Astrocyte of the cerebellum (primary cell): ENCODE results near the gene PRSS33.
A peak's percentile ranks its signal among the peaks of the same experiment; 100 is the strongest.

Experiments used
- DNase-seq: peaks from one replicate; pipeline ENCODE4 v3.0.0-alpha.2; 2011; ENCODE audit warnings: low read depth
- H3K4me3 ChIP-seq: 2 replicates; pipeline ENCODE4 v1.5.1; 2011; ENCODE audit warnings: mild to moderate bottlenecking, low read depth, low read length, moderate library complexity
- in situ Hi-C: cut with HindIII; loops from 2 replicates; pipeline ENCODE4 v1.10.0; 2017; ENCODE audit warnings: low sequenced_read_pairs
- TF ChIP-seq, protein P1 (sequence below): IDR thresholded peaks from 2 replicates; pipeline ENCODE4 v1.5.1; 2012; ENCODE audit warnings: low read length, low read depth, moderate library complexity, mild to moderate bottlenecking; ENCODE audit errors: missing control alignments

Gene PRSS33

DNA sequence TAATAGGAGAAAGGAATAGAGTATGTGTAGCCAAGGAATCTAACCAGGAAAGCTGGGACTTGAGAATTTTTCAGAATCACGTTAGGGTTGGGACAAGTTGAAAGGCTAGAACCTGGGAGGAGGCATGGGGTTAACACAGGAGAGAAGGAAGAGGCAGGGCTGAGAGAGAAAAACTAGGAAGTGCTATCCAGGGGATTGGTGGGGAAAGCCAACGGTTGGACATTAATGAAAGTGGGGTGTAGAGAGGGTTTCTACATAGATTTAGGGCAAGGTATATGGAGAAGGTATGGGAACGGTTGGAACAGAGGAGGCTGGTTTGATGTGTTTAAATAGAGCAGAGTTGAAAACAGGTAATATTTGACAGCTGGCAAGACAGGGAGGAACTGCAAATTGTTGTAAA is 32.2 kb downstream of the PRSS33 start:
- TF ChIP-seq, protein P1, sequence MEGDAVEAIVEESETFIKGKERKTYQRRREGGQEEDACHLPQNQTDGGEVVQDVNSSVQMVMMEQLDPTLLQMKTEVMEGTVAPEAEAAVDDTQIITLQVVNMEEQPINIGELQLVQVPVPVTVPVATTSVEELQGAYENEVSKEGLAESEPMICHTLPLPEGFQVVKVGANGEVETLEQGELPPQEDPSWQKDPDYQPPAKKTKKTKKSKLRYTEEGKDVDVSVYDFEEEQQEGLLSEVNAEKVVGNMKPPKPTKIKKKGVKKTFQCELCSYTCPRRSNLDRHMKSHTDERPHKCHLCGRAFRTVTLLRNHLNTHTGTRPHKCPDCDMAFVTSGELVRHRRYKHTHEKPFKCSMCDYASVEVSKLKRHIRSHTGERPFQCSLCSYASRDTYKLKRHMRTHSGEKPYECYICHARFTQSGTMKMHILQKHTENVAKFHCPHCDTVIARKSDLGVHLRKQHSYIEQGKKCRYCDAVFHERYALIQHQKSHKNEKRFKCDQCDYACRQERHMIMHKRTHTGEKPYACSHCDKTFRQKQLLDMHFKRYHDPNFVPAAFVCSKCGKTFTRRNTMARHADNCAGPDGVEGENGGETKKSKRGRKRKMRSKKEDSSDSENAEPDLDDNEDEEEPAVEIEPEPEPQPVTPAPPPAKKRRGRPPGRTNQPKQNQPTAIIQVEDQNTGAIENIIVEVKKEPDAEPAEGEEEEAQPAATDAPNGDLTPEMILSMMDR = no peak
- in situ Hi-C loops = no loop called here
- DNase-seq = no peak
- H3K4me3 ChIP-seq = peak overlapping the region; percentile 93

DNA sequence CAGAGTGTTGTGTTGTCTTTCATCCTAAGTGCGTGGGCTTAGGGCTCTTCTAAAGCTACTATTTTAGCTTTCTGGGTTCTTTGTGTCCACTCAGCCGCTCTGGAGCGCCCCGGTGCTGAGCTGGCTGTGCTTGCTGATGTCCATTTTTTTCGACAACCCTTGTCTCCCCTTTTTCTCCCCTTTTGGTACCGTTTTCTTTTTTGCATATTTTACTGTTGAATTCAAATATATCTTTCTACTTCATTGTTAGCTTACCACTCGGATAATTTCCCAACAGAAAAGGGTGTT is 33.7 kb downstream of the PRSS33 start:
- in situ Hi-C loops = no loop called here
- peak overlapping the region; percentile 93 for H3K4me3 ChIP-seq
- TF ChIP-seq, protein P1 = no peak
- no peak for DNase-seq

DNA sequence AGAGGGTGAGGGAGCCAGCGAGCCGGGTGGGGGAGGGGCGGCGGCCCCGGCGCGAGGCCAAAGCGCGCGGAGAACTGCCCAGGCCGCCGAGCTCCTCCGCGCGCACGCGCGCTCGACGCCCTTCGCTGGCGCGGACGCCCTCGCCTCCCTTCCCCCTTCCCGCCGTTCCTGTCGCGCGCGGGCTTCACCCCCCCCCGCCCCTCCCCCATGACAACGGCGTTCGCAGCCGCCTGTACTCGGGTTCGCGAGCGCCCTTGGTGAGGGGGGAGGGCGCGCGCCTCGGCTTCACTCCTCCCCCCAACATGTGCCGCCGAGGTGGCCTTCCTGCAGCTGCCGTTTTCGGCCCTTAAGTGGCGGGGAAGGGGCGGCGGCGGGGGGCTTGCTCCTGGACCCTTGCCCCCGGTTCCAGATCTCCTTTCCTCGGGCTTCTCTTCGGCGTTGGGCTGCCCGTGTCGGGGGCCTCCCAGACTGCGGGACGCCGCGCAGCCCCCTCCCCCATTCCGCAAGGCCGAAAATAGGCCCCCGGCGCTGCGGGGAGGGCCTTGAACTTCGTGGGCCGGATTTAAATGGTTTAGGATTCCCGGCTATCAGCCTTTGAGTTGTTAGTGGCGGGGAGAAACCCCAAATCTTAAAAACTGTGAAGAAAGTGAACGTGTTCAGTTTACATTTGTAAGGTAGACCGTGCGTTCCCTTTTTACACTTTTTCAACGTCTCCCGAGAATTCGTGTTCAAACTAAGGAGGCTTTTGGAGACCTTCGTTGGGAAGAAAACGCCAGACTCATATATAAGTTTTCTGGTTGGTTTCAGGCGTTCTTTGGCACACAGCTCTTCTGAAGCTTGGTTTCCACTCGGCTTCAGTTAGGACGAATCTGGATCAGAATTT is 34.3 kb downstream of the PRSS33 start:
- TF ChIP-seq, protein P1 = no peak
- in situ Hi-C loops = no loop called here
- peak overlapping the region; percentile 93 for H3K4me3 ChIP-seq
- DNase-seq = peak; percentile 37

DNA sequence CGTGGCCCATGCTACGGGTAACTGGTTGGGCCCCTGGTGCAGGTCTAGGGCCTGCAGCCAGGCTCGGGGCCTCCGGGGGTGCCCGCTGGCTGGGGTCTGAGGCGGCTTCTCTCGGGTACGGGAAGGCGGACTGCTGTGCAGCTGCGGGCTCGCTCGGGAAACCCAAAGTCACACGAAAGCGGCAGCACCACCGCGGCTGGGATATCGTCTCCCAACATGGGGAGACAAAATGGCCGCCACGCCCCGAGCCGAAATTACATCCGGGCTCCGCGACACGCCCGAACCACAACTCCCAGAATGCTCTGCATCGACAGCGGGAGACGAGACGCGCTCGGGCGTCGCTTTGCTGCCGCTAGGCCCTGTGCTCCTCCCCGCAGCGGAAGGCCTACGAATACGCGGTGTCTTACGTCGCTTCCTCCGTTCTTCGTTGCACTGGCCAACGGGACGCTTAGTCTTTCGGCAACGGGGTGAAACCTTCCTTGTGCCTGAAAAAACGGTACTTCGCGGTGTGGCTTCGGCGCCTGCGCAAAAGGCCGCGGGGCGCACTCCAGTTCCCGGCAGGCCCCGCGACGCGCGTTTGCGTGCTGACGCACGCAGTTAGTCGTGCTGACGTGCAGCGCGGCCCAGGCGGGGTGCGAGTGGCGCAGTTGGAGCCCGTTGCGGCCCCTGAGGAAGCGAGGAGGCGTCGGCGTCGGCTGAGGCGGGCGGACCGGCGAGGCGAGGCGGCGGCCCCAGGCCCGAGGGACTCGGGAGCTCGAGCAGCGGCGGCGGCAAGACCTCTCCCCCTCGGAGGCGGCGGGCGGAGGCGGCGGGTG is 35.1 kb downstream of the PRSS33 start, which contains the start of gene SRRM2:
SRRM2 (plus strand) TSS at position 604 of the 815 bp plus-strand sequence. CDS start 3,727 bp downstream, outside the sequence.
- TF ChIP-seq, protein P1 = no peak
- in situ Hi-C loops = no loop called here

DNA sequence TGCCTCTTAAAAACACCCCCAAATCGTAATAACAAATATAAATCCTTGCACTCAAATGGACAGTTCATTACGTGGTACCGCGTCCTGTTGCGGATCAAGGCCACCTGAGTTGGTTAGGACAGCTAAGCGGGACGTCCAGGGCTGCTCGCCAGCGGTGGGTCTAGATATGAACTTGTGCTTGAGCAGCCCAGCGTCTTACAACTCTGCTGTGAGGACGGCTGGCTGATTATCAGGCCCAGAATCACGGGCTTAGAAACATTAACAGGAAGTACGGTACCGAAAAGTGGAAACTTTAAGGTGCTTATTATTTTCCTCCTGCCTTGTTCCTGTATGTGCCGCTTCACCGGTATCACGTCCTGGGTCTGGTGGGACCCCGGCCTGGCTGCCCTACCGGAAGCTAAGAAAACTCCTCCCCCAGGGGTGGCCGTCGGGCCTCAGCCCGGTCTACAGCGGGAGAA is 35.8 kb downstream of the PRSS33 start:
- no peak for DNase-seq
- TF ChIP-seq, protein P1 = no peak
- H3K4me3 ChIP-seq = peak overlapping the region; percentile 93
- in situ Hi-C loops = no loop called here

More for the DNA sequence above, 35.1 kb downstream of the PRSS33 start, which contains the start of gene SRRM2:
- DNase-seq = peak; percentile 87
- H3K4me3 ChIP-seq = peak within 1 kb of the TSS; percentile 93

DNA sequence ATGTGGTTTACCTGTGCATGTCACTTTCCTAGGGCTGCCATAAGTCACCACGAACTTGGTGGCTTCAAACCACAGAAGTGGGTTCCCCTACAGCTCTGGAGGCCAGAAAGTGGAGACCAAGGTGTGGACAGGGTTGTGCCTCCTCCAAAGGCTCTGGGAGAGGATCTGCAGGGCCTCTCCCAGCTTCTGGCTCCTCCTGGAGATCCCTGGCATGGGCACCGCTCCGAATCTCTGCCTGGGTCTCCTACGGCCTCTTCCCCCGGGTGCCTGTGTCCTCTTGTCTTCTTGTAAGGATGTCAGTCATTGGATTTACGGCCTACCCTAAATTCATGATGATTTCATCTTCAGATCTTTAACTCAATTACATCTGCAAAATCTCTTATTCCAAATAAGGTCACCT is 37.4 kb downstream of the PRSS33 start:
- no peak for DNase-seq
- TF ChIP-seq, protein P1 = no peak
- H3K4me3 ChIP-seq = no peak overlapping the region
- in situ Hi-C loops = no loop called here
